Ascending aorta (tissue), 2 donors: ENCODE data around the gene THEMIS2. TPM values are rescaled to one million over a fixed set of nuclear protein-coding genes. Genes with fewer than 3 reads are reported as not detected.

Source experiments
- DNase-seq, 2 donors: peaks; one replicate each; pipeline ENCODE4 v3.0.0-alpha.2; 2019; ENCODE audit warnings: low spot score in 2 of 2
- H3K27ac ChIP-seq, 2 donors: fragments of 200-600 bp; sonication (generic); one replicate each; pipeline ENCODE4 v1.5.1; 2016 to 2017; ENCODE audit warnings: mild to moderate bottlenecking in 1 of 2
- H3K27me3 ChIP-seq: fragments of 200-600 bp; sonication (generic); one replicate; pipeline ENCODE4 v1.5.1; 2017
- H3K36me3 ChIP-seq, 2 donors: fragments of 200-600 bp; sonication (generic); one replicate each; pipeline ENCODE4 v1.5.1; 2016
- H3K4me1 ChIP-seq, 2 donors: fragments of 200-600 bp; sonication (generic); one replicate each; pipeline ENCODE4 v1.5.1; 2016 to 2017; ENCODE audit warnings: mild to moderate bottlenecking in 1 of 2
- H3K4me3 ChIP-seq, 2 donors: fragments of 200-600 bp; sonication (generic); one replicate each; pipeline ENCODE4 v1.5.1; 2016 to 2017; ENCODE audit warnings: mild to moderate bottlenecking in 1 of 2
- H3K9me3 ChIP-seq, 2 donors: fragments of 200-600 bp; sonication (generic); one replicate each; pipeline ENCODE4 v1.5.1; 2016
- CTCF ChIP-seq, 3 experiments: fragments of 200-600 bp in 2 of 3; fragments of 450-650 bp in 1 of 3; sonication (generic) in 2 of 3; IDR thresholded peaks; one replicate each; pipeline ENCODE4 v1.5.1; 2016 to 2019; ENCODE audit warnings: antibody characterized with exemption in 3 of 3, mild to moderate bottlenecking in 1 of 3, moderate library complexity in 1 of 3
- intact Hi-C: fragments of 100-400 bp; cut with DNase I; formaldehyde crosslinking; loops from one replicate; pipeline ENCODE4 v1.15.1; 2023
- total RNA-seq: library from RNA; depleted of rRNA; stranded (reverse); fragments of >200 nt; gene quantifications from one replicate; pipeline ENCODE4 v1.1.0, GENCODE V29; 2016

Gene THEMIS2
- total RNA-seq, 1 donor from 2014 or later: 206 TPM

GRCh38 chr1:27878787-27879335, 6.5 kb downstream of the THEMIS2 start:
- H3K27ac ChIP-seq: no peak overlapping the region
- H3K4me3 ChIP-seq: no peak overlapping the region
- H3K9me3 ChIP-seq: no peaks in the 10 kb centered on the region
- DNase-seq: no peak
- H3K4me1 ChIP-seq: no peaks in the 10 kb centered on the region
- TF ChIP-seq CTCF (IDR thresholded peaks at IDR 0.05): no peak
- no peaks in the 10 kb centered on the region for H3K27me3 ChIP-seq
- intact Hi-C loops: no loop called here
- H3K36me3 ChIP-seq: peaks cover 0 to 3% of the 10 kb centered on the region in 2 donors

GRCh38 chr1:27879374-27880082, 7.2 kb downstream of the THEMIS2 start:
- intact Hi-C loops: no loop called here
- Histone ChIP-seq H3K27me3 (no peaks in the 10 kb centered on the region), H3K9me3 (no peaks in the 10 kb centered on the region), H3K27ac (no peak overlapping the region), H3K4me3 (no peak overlapping the region), H3K36me3 (peaks cover 0 to 3% of the 10 kb centered on the region in 2 donors), H3K4me1 (no peaks in the 10 kb centered on the region)
- DNase-seq: no peak
- TF ChIP-seq CTCF (IDR thresholded peaks at IDR 0.05): no peak

GRCh38 chr1:27882543-27882903, 10.2 kb downstream of the THEMIS2 start:
- H3K27ac ChIP-seq: no peak overlapping the region
- H3K4me3 ChIP-seq: no peak overlapping the region
- H3K27me3 ChIP-seq: no peaks in the 10 kb centered on the region
- intact Hi-C loops: no loop called here
- no peak for DNase-seq
- no peak for TF ChIP-seq CTCF (IDR thresholded peaks at IDR 0.05)
- peaks cover 0 to 3% of the 10 kb centered on the region in 2 donors for H3K36me3 ChIP-seq
- no peaks in the 10 kb centered on the region for H3K9me3 ChIP-seq
- no peaks in the 10 kb centered on the region for H3K4me1 ChIP-seq

GRCh38 chr1:27883536-27883935, 11.2 kb downstream of the THEMIS2 start:
- Histone ChIP-seq H3K4me3 (no peak overlapping the region), H3K36me3 (peaks cover 0 to 3% of the 10 kb centered on the region in 2 donors)
- DNase-seq: no peak

More at GRCh38 chr1:27883536-27883935, 11.2 kb downstream of the THEMIS2 start:
- H3K27ac ChIP-seq: peak overlapping the region in 1 of 2 donors; percentile 6
- intact Hi-C loops: no loop called here
- TF ChIP-seq CTCF (IDR thresholded peaks at IDR 0.05): no peak
- H3K27me3 ChIP-seq: no peaks in the 10 kb centered on the region
- no peaks in the 10 kb centered on the region for H3K4me1 ChIP-seq
- H3K9me3 ChIP-seq: no peaks in the 10 kb centered on the region
